ENCODE data around the gene AADAT.

Gene AADAT

GRCh38 chr4:170033999-170034398 is 55.8 kb downstream of the AADAT start:
- no peak for DNase-seq (ENCODE audit: low read depth, low spot score)
- TF ChIP-seq EZH2 (IDR thresholded peaks at IDR 0.05): no peak
- TF ChIP-seq POLR2AphosphoS5 (IDR thresholded peaks at IDR 0.05; ENCODE audit: borderline replicate concordance, low read depth, low read length): no peak
- TF ChIP-seq FOXP2 (optimal IDR thresholded peaks at IDR 0.05; ENCODE audit: control extremely low read depth, extremely low read length, insufficient read depth): no peak
- no peaks in the 10 kb centered on the region for H3K9me3 ChIP-seq (ENCODE audit: low read depth, low read length)

GRCh38 chr4:170030121-170030520 is 59.6 kb downstream of the AADAT start:
- no peaks in the 10 kb centered on the region for H3K36me3 ChIP-seq (ENCODE audit: insufficient read depth, low read length)
- TF ChIP-seq EZH2 (IDR thresholded peaks at IDR 0.05) (no peak), FOXP2 (optimal IDR thresholded peaks at IDR 0.05; ENCODE audit: control extremely low read depth, extremely low read length, insufficient read depth) (no peak), POLR2AphosphoS5 (IDR thresholded peaks at IDR 0.05; ENCODE audit: borderline replicate concordance, low read depth, low read length) (no peak)
- no peak overlapping the region for H3K27ac ChIP-seq
- no peak overlapping the region for H3K4me3 ChIP-seq
- DNase-seq (ENCODE audit: low read depth, low spot score): no peak
- no peaks in the 10 kb centered on the region for H3K9me3 ChIP-seq (ENCODE audit: low read depth, low read length)
- H3K9ac ChIP-seq (ENCODE audit: insufficient read length): no peak overlapping the region

More at GRCh38 chr4:170033999-170034398, 55.8 kb downstream of the AADAT start:
- no peak overlapping the region for H3K4me3 ChIP-seq
- H3K36me3 ChIP-seq (ENCODE audit: insufficient read depth, low read length): no peaks in the 10 kb centered on the region
- H3K27ac ChIP-seq: no peak overlapping the region
- H3K9ac ChIP-seq (ENCODE audit: insufficient read length): no peak overlapping the region

- TF ChIP-seq EZH2 (IDR thresholded peaks at IDR 0.05) (no peak), POLR2AphosphoS5 (IDR thresholded peaks at IDR 0.05; ENCODE audit: borderline replicate concordance, low read depth, low read length) (no peak), FOXP2 (optimal IDR thresholded peaks at IDR 0.05; ENCODE audit: control extremely low read depth, extremely low read length, insufficient read depth) (peak; percentile 35)
- Histone ChIP-seq H3K9me3 (ENCODE audit: low read depth, low read length) (no peaks in the 10 kb centered on the region), H3K4me3 (peak overlapping the region; percentile 93), H3K27ac (peak overlapping the region; percentile 39; the same call in 1 of the 2 replicates), H3K36me3 (ENCODE audit: insufficient read depth, low read length) (no peaks in the 10 kb centered on the region), H3K9ac (ENCODE audit: insufficient read length) (peak overlapping the region; percentile 80)
- peak; percentile 80 for DNase-seq (ENCODE audit: low read depth, low spot score)
Observed at GRCh38 chr4:170027181-170027829, 62.5 kb downstream of the AADAT start.

GRCh38 chr4:170026253-170027021 is 63.3 kb downstream of the AADAT start, which contains the start of gene MFAP3L:
TSS of gene MFAP3L (minus strand) at chr4:170026395. CDS start at chr4:170005877, 20,518 bp downstream.
- TF ChIP-seq POLR2AphosphoS5 (IDR thresholded peaks at IDR 0.05; ENCODE audit: borderline replicate concordance, low read depth, low read length): peak; percentile 72; the same call in 1 of the 2 replicates
- no peak for TF ChIP-seq EZH2 (IDR thresholded peaks at IDR 0.05)
- H3K9me3 ChIP-seq (ENCODE audit: low read depth, low read length): no peaks in the 10 kb centered on the region
- H3K4me3 ChIP-seq: peak within 1 kb of the TSS; percentile 93
- H3K27ac ChIP-seq: peak within 1 kb of the TSS; percentile 39; the same call in 1 of the 2 replicates
- H3K36me3 ChIP-seq (ENCODE audit: insufficient read depth, low read length): no peaks in the 10 kb centered on the region
- peak; percentile 20 for DNase-seq (ENCODE audit: low read depth, low spot score)
- peak within 1 kb of the TSS; percentile 80 for H3K9ac ChIP-seq (ENCODE audit: insufficient read length)

- no peak for TF ChIP-seq EZH2 (IDR thresholded peaks at IDR 0.05)
- TF ChIP-seq FOXP2 (optimal IDR thresholded peaks at IDR 0.05; ENCODE audit: control extremely low read depth, extremely low read length, insufficient read depth): no peak
- no peak for TF ChIP-seq POLR2AphosphoS5 (IDR thresholded peaks at IDR 0.05; ENCODE audit: borderline replicate concordance, low read depth, low read length)
- H3K9me3 ChIP-seq (ENCODE audit: low read depth, low read length): no peaks in the 10 kb centered on the region
- H3K4me3 ChIP-seq: peak overlapping the region; percentile 93
- H3K9ac ChIP-seq (ENCODE audit: insufficient read length): peak overlapping the region; percentile 24
- H3K27ac ChIP-seq: no peak overlapping the region
- DNase-seq (ENCODE audit: low read depth, low spot score): no peak
- no peaks in the 10 kb centered on the region for H3K36me3 ChIP-seq (ENCODE audit: insufficient read depth, low read length)
Observed at GRCh38 chr4:170025523-170026252, 64.1 kb downstream of the AADAT start.

- DNase-seq (ENCODE audit: low read depth, low spot score): no peak
- Histone ChIP-seq H3K36me3 (ENCODE audit: insufficient read depth, low read length) (no peaks in the 10 kb centered on the region), H3K9ac (ENCODE audit: insufficient read length) (no peak overlapping the region), H3K4me3 (no peak overlapping the region), H3K9me3 (ENCODE audit: low read depth, low read length) (no peaks in the 10 kb centered on the region), H3K27ac (no peak overlapping the region)
- TF ChIP-seq EZH2 (IDR thresholded peaks at IDR 0.05) (no peak), POLR2AphosphoS5 (IDR thresholded peaks at IDR 0.05; ENCODE audit: borderline replicate concordance, low read depth, low read length) (no peak), FOXP2 (optimal IDR thresholded peaks at IDR 0.05; ENCODE audit: control extremely low read depth, extremely low read length, insufficient read depth) (no peak)
Observed at GRCh38 chr4:170022211-170022610, 67.5 kb downstream of the AADAT start.

GRCh38 chr4:170017252-170017651 is 72.5 kb downstream of the AADAT start:
- Histone ChIP-seq H3K4me3 (no peak overlapping the region), H3K9me3 (ENCODE audit: low read depth, low read length) (no peaks in the 10 kb centered on the region), H3K9ac (ENCODE audit: insufficient read length) (no peak overlapping the region), H3K27ac (no peak overlapping the region), H3K36me3 (ENCODE audit: insufficient read depth, low read length) (no peaks in the 10 kb centered on the region)
- no peak for DNase-seq (ENCODE audit: low read depth, low spot score)
- TF ChIP-seq FOXP2 (optimal IDR thresholded peaks at IDR 0.05; ENCODE audit: control extremely low read depth, extremely low read length, insufficient read depth): no peak
- no peak for TF ChIP-seq EZH2 (IDR thresholded peaks at IDR 0.05)
- TF ChIP-seq POLR2AphosphoS5 (IDR thresholded peaks at IDR 0.05; ENCODE audit: borderline replicate concordance, low read depth, low read length): no peak

- Histone ChIP-seq H3K36me3 (ENCODE audit: insufficient read depth, low read length) (no peaks in the 10 kb centered on the region), H3K4me3 (no peak overlapping the region), H3K9me3 (ENCODE audit: low read depth, low read length) (no peaks in the 10 kb centered on the region), H3K27ac (no peak overlapping the region), H3K9ac (ENCODE audit: insufficient read length) (no peak overlapping the region)
- no peak for DNase-seq (ENCODE audit: low read depth, low spot score)
- no peak for TF ChIP-seq EZH2 (IDR thresholded peaks at IDR 0.05)
- TF ChIP-seq POLR2AphosphoS5 (IDR thresholded peaks at IDR 0.05; ENCODE audit: borderline replicate concordance, low read depth, low read length): no peak
- no peak for TF ChIP-seq FOXP2 (optimal IDR thresholded peaks at IDR 0.05; ENCODE audit: control extremely low read depth, extremely low read length, insufficient read depth)
Observed at GRCh38 chr4:170015285-170015684, 74.5 kb downstream of the AADAT start.
